Mesodermal cell (in vitro differentiated cells): ENCODE data around the gene NME9.

Source experiments
- H3K27ac ChIP-seq: 2 replicates; pipeline ENCODE4 v1.7.0; 2013; ENCODE audit warnings: mild to moderate bottlenecking, low read depth, low read length, moderate library complexity; ENCODE audit not compliant: severe bottlenecking
- H3K36me3 ChIP-seq: 2 replicates; pipeline ENCODE4 v1.7.1; 2013; ENCODE audit warnings: mild to moderate bottlenecking, low read length, moderate library complexity; ENCODE audit not compliant: control insufficient read depth, insufficient read depth
- H3K4me1 ChIP-seq: one replicate; pipeline ENCODE4 v1.7.1; 2013; ENCODE audit warnings: mild to moderate bottlenecking, low read length; ENCODE audit not compliant: insufficient read depth, control insufficient read depth, poor library complexity, severe bottlenecking
- H3K4me3 ChIP-seq: 2 replicates; pipeline ENCODE4 v1.7.0; 2013; ENCODE audit warnings: low read length, control low read depth, mild to moderate bottlenecking; ENCODE audit not compliant: insufficient read depth, poor library complexity, severe bottlenecking; ENCODE audit errors: extremely low read depth
- H3K9me3 ChIP-seq: 2 replicates; pipeline ENCODE4 v1.7.1; 2013; ENCODE audit warnings: mild to moderate bottlenecking, low read length, moderate library complexity; ENCODE audit not compliant: control insufficient read depth
- WGBS, 2 experiments: methylation state at CpG; one replicate each; pipeline ENCODE4 v1.1.5; 2013; ENCODE audit warnings: missing lambda C conversion rate in 2 of 2; ENCODE audit not compliant: insufficient coverage in 2 of 2; 5-methylcytosine and 5-hydroxymethylcytosine counted together

The NME9 gene

DNA sequence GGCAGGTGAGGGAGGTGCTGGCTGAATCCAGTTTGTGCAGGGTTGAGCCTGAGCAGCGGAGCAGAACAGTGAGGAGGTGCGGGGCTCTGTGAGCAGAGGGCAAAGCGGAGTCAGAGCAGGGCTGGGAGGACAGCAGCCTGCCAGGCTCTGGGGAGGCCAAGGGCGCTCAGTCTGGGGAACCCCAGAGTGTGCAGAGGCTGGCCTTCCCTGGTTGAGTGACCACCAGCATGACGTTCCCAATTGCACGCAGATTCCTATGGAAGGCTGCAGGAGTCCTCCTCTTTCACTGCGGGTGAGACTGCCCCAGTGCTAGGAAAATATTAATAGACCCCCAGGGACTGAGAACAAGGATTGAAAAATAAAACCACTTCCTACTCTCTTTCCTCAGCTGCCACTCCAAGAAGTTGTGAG lies 31.9 kb upstream of the NME9 start:
- Histone ChIP-seq H3K4me3 (no peak overlapping the region), H3K27ac (no peak overlapping the region)
- WGBS, 2 experiments, result 100% methylated on average over 5 to 7 of the region's 7 CpGs

DNA sequence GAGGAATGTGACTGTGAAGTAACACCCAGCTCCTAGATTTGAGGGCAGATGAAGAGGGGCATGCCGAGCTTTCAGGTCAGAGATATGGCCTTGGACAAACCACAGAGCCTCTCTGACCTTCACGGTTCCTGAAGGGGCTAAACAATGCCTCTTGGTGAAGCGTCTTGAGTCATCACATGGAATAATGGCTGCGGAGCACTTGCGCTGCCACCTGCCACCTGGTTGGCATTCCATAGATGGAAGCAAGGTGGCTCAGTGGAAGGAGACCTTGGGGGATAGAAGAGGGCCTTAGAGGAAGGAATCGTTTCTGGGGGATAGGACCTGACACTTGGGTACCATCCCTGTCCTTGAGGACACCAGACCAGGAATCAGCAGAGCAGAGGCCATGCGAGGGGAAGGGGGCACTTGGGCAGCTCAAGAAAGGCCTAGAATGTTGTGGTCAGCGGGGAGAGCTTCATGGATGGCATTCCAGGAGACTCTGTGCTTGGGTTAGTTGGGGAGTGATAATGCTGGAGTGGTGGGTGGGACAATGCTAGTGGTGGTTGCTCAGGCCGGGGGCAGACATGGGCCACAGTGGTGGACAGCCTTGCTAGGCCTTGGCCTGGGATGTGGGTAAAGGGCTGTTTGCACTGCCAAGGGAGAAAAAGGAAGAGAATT lies 31.3 kb upstream of the NME9 start:
- 91 to 97% methylated on average over 8 to 9 of the region's 9 CpGs for WGBS, 2 experiments
- Histone ChIP-seq H3K4me3 (no peak overlapping the region), H3K27ac (no peak overlapping the region), H3K9me3 (no peaks in the 10 kb centered on the region), H3K4me1 (peaks cover 9% of the 10 kb centered on the region), H3K36me3 (no peaks in the 10 kb centered on the region)

More for the DNA sequence above, 31.9 kb upstream of the NME9 start:
- H3K4me1 ChIP-seq, result peaks cover 9% of the 10 kb centered on the region
- H3K36me3 ChIP-seq, result no peaks in the 10 kb centered on the region
- H3K9me3 ChIP-seq, result no peaks in the 10 kb centered on the region

DNA sequence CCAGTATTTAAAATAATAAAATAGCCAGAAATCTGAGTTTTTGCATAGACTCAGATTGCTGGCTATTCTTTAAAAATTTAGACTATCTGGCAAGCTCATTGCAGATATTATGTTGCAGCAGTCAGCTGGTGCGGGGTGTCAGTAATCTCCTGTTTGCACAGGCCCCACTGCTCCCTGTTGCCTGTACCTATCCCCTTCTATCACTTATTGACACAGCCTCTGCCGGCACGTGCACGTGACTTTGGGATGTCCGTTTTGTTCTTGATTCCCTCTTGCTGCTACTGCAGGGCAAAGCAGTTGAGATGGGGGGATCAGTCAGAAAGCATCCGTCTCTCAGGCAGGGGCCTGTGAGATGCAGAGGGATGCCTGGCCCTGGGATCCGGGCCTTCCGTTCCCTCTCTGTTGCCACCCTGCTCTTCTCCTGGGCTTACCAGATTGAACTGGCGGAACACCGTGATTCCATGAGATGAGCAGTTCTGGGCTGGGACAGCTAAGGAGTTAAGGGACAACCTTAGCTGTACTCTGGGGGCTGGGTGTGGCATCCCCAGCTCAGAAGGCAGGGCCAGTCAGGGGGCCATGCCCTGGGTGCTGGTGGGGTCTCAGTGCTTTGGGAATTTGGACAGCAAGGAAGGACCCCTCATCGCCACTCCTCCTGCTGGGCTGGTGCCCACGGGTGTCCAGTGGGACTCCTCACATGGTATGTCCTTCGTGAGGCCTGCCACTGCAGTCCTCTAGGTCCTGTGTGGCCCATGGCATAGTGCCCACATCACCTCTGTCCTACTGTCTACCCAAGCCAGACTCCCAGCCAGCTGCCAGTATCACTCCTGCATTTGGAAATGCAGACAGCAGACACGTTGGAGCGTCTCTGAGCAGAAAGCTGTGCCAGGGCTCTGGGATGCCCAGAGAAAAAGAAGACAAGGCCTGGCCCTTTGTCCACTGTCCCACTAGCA lies 30.5 kb upstream of the NME9 start:
- Histone ChIP-seq H3K9me3 (no peaks in the 10 kb centered on the region), H3K4me1 (peaks cover 9% of the 10 kb centered on the region), H3K27ac (no peak overlapping the region), H3K4me3 (no peak overlapping the region), H3K36me3 (peaks cover 5% of the 10 kb centered on the region)
- WGBS, 2 experiments, result 96% methylated on average over 11 to 13 of the region's 15 CpGs

DNA sequence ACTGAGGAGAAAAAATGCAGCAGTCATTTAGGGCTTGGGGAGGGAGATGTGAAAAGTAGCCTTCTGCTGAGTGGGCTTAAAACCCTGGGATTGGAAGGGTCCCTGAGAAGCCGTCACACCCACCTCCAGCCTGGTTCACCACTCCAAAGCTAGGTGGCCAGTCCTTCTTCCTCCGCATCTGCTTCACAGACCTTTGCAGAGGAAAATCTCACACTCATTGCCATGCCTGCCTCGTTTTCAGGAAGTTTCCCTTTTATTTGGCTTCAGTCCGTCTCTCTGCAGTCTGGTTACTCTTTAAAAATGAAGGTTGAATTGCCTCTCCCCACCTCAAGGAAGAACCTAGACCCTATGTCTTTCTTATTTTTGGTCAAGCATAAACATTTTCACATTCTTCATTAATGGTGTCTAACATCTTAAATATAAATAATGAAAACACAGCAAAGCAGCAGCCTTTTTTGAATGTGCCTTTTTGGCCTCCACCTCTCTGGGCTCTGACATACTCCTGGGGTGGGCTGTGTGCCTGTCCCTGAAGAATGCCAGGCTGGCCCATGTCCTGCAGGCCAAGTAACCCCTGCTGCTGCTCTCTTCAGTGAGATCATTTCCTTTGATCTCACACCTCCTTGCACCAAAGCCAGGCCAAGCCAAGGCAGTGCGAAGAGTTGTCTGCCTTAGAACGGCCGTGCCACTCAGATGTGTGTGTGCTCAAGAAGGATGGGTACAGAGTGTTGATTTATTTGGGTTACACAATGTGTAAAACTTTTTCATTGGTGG lies 29.7 kb upstream of the NME9 start:
- Histone ChIP-seq H3K27ac (peak overlapping the region; percentile 23), H3K4me1 (peaks cover 9% of the 10 kb centered on the region), H3K9me3 (no peaks in the 10 kb centered on the region), H3K36me3 (peaks cover 7% of the 10 kb centered on the region), H3K4me3 (no peak overlapping the region)
- whole genome bisulfite sequencing, 2 experiments, result 83 to 87% methylated on average over 4 to 7 of the region's 7 CpGs

DNA sequence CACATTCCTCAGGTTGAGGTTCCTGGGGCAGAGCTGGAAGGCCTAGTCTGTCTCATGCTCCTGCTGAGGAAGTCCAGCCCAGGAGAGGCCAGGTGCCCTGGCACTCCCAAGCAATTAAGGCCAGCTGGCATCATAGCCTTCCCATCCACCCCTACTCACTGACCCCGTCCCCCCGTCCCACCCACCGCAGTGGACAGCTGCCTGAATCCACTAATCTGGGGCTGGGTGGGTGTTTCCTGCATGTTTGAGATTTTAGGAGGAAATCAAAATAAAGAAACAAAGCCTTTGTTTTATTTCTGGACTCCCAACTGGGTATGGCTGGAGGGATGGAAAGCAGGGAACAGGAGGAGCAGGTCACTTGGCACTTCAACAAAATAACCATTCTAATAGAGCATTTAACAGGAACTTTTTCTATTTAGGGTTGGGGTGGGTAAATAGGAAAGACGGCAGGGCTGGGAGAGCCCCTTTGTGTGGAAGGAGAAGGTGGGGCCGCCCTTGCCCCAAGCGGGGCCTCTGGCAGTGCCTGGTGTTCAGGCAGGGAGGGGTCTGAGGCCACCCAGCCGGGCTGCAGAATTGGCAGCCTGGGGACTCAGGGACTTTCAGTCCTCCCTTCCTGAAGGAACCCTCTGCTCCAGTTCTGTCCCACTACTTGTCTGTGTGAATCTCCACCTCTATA lies 27.2 kb upstream of the NME9 start:
- Histone ChIP-seq H3K9me3 (no peaks in the 10 kb centered on the region), H3K4me3 (no peak overlapping the region), H3K4me1 (peaks cover 9% of the 10 kb centered on the region), H3K36me3 (peaks cover 7% of the 10 kb centered on the region), H3K27ac (no peak overlapping the region)
- WGBS, 2 experiments, result 64 to 82% methylated on average over 4 of the region's 7 CpGs

DNA sequence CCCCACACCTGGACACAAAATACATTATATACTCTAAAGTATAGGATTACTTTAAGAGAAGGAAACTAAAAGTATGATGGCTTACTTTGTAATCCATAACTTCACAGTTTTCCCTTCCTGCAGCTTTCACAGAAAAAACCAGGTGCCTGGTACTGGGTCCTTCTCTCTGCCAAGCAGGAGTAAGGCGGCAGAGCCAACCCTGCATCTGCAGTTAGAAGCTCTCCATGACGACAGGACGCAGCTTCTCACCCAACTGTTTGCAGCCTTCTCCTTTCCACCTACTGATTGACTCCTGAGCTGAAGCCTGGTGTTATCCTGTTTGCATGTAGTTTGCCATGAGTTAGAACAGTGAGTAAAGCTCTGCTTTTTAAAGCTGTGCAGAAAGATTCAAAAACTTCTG lies 25.4 kb upstream of the NME9 start:
- 86 to 100% methylated on average over 1 to 3 of the region's 3 CpGs for WGBS, 2 experiments
- H3K9me3 ChIP-seq, result no peaks in the 10 kb centered on the region
- H3K4me3 ChIP-seq, result no peak overlapping the region
- H3K27ac ChIP-seq, result no peak overlapping the region
- peaks cover 7% of the 10 kb centered on the region for H3K36me3 ChIP-seq
- H3K4me1 ChIP-seq, result peaks cover 9% of the 10 kb centered on the region

DNA sequence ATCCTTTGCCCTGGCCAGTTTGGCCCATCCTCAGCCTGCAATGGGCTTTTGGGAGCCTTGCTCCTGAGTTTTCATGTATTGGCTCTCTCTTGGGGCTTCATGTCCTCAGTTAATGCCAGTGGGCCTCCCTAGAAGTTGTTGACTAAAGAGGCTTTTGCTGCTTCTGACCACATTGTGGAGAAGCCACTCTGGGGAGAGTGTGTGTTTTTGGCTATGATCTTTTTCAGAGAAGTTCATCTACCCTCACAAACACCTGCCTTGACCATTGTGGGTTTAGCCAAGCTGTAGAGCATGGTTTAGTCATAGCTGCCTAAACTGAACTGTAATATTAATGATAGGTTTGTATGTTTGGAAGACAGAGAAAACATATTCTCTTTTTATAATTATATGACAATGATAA lies 24.7 kb upstream of the NME9 start:
- Histone ChIP-seq H3K9me3 (no peaks in the 10 kb centered on the region), H3K36me3 (peaks cover 7% of the 10 kb centered on the region), H3K4me3 (no peak overlapping the region), H3K4me1 (peaks cover 14% of the 10 kb centered on the region), H3K27ac (no peak overlapping the region)

DNA sequence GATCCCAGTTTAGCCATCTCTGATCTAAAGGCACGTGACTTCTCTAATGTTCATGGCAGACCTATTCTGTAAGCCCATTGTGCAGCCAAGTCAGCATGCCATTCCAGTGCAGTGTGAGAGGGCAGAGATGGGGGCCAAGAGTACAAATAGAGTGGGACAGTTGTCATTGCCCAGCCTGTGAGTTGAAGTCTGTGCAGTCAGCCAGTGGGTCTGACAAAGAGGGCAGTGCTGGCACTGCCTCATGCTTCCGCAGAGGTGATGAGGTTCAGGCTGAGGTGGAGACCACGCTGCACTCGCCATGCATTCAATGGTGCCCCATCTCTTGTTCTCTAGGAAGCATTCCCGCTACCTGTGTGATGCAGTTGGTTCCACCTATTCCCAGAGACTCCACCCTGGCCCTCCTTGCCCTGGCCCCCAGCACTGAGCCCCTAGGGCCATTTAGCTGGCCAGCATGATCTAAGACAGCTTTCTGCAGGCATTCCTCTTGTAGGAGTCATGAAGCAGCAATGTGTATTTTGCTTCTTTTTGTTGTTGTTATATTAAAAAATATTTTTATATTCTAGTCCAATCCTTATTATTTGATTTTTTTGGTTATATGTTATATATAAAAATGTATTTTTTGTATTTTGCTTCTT lies 22.4 kb upstream of the NME9 start:
- 95 to 98% methylated on average over 5 of the region's 5 CpGs for WGBS, 2 experiments
- Histone ChIP-seq H3K4me3 (no peak overlapping the region), H3K4me1 (peaks cover 10% of the 10 kb centered on the region), H3K9me3 (no peaks in the 10 kb centered on the region), H3K27ac (no peak overlapping the region), H3K36me3 (peaks cover 7% of the 10 kb centered on the region)

DNA sequence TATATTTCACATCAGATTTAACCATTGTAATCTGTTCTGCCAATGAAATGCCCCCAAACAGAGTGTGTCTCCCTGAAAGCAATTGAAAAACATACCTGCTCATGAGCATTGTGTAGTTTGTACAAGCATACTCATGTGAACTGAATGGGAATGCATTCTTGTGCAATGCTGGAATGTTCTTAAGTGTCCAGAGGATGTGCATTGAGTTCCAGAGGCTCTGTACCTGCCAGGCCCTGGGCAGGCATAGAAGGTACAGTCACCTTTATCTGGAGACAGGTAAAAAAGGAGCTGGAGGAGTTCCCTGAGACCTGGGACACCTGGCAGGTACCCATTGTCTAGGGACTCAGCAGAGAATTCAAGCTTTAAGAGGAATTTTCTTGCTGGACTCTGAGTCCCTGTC lies 21.5 kb upstream of the NME9 start:
- H3K9me3 ChIP-seq, result no peaks in the 10 kb centered on the region
- peaks cover 7% of the 10 kb centered on the region for H3K36me3 ChIP-seq
- no peak overlapping the region for H3K27ac ChIP-seq
- H3K4me1 ChIP-seq, result peaks cover 10% of the 10 kb centered on the region
- H3K4me3 ChIP-seq, result no peak overlapping the region
